ENCODE data around the gene CENPQ.

The CENPQ gene

DNA sequence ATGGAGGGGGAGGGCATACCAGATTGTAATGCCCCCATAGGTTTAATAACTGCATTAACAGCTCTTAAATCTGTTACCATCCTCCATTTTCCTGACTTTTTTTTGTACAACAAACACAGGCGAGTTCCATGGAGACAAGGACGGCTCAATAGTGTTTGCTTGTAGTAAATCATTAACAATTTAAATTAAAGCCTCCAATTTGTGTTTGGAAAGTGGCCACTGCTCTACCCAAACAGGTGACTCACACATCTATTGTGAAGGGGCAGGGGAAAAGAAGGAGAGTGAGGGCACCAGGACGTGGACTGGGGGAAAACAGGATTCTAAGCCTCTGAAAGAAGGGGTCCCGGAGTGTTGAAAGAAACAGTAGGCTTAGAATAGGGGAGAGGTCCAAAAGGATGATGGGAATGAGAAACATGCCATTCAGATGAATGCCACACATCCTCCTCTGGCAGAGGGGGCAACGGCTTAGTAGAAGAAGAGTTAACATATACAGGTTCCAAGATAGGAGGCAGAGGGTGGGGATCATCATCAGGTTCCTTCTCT is 43.5 kb downstream of the CENPQ start:
- no peak for DNase-seq (ENCODE audit: low spot score)

DNA sequence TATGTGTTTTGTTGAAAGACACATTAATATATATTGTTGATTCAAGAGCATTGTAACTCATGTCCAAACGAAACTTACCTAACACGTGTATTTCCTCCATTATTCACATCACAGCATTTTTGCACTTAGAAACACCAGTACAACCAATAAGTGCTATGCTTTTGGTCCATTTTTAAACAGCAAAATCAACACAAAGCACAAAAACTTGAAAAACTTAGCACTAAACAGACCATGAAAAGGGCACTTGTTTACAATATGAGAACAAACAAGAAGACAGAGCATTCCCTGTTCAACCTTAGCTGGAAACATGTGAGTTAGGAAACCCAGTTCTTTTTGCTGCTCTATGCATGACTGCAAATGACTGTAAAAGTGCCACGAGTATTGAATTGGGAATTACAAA is 46.2 kb downstream of the CENPQ start:
- DNase-seq (ENCODE audit: low spot score): no peak

DNA sequence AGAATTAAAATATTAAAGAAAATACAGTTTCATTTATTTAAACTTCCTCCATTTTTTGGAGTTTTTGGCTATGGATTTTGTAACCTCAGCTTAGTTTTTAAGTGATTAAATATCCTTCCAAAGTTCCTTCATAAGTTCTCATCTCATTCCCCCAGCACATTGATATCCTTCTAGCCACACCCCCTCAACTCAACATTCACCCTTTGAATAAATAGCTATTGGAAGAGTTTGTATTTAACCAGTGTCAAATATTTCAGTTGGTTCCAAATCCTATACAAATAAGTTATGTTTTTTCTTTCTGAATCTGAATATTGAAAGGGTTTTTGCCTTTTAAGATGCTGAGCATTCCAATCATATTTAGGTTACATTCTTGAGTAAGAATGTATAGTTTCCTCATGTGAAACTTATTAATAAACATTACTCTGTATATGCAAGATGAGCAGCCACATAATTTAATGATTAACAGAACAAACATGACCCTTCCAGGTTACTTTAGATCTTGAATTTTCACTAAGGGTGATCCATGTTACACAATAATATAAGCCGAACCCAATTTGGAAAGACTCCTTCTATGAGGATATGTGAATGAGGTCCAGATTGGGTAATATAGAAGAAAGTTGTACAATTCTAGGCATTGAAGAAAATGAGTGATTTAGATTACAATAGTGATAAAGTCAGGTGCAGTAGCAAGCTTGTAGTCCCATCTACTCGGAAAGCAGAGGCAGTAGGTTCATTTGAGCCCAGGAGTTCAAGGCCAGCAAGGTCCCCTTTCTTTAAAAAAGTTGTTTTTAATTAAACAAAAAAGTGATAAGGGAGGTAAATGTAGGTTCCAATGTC is 50.2 kb downstream of the CENPQ start:
- no peak for DNase-seq (ENCODE audit: low spot score)

DNA sequence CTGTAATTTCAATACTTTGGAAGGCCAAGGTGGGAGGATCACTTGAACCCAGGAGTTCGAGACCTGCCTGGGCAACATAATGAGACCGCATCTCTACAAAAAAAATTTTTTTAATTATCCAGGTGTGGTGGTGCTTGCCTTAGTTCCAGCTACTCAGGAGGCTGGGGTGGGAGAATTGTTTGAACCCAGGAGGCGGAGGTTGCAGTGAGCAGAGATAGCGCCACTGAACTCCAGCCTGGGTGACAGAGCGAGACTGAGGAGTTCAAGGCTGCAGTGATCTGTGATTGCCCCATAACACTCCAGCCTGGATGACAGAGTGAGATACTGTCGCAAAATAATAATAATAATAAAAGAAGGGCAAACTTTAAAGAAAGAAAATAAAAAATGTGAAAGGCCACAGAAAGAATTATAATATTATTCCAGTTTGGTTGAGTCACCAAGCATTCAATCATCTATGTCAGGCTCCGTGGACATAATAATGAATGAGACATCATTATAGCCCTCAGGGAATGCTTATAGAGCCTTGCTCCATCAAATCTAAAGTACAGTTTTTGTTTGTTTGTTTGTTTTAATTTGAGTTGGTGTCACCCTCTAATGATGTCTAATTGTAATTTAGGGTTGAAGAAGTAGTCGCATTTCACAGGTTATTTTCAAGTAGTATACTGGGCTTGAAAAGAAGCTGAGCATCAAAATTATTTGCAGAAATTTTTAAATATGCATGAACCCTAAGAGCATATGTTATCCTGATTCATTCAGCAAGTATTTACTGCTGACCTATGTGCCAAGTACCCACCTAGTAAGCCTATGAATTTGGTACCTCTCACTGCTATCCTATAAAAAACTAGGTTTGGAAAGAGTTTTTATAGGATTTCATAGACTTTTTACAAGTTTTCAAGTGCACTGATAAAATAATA is 51.7 kb downstream of the CENPQ start:
- no peak for DNase-seq (ENCODE audit: low spot score)

DNA sequence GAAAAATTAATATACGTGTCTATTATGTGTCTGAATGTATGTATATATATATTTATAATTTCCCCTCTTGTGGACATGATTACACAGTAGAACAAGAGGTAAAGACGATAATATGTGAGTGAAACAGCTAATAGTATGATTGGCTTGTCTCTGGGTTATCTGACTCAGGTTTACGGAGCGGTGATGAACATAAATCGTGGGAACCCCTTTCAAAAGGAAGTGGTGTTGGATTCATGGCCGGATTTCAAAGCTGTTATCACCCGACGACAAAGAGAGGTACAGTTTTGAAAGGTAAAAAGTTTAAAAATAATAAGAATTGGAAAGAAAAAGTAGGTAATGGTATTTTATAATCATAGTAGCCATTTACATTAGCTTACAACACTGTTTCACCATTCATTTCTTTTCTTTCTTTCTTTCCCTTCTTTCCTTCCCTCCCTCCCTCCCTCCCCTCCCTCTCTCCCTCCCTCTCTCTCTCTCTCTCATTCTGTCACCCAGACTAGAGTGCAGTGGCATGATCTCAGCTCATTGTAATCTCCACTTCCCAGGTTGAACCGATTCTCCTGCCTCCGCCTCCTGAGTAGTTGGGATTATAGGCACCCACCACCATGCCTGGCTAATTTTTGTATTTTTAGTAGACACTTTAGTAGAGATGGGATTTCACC is 52.4 kb downstream of the CENPQ start:
- DNase-seq (ENCODE audit: low spot score): no peak

DNA sequence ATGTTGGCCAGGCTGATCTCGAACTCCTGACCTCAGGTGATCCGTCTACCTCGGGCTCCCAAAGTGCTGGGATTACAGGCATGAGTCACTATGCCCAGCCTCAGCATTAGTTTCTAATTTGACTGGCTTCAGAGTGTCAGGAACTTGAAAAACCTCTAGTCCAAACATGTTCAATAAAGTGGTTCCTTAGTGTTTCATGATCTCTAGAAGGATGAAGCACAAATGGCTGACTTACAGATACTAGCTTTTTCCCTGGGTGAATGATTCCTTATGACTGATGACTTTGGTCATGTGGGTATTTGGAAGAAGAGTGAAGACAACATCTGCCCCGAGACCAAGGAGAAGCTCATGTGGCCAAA is 53.0 kb downstream of the CENPQ start:
- no peak for DNase-seq (ENCODE audit: low spot score)

DNA sequence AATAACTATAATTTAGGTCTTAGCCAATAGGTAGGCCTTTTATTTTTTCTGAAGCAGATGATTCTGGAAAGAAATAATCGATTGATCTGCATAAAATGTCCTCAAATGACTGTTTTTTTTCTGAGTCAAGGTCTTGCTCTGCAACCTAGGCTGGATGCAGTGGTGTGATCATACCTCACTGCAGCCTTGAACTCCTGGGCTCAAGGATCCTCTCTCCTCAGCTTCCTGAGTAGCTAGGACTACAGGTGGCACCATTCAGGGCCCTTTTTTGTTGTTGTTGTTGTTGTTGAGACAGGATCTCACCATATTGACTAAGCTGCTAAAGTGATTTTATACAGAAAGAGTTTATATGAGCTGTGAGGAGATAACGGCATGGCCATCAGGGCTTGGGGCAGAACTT is 54.7 kb downstream of the CENPQ start:
- no peak for DNase-seq (ENCODE audit: low spot score)

DNA sequence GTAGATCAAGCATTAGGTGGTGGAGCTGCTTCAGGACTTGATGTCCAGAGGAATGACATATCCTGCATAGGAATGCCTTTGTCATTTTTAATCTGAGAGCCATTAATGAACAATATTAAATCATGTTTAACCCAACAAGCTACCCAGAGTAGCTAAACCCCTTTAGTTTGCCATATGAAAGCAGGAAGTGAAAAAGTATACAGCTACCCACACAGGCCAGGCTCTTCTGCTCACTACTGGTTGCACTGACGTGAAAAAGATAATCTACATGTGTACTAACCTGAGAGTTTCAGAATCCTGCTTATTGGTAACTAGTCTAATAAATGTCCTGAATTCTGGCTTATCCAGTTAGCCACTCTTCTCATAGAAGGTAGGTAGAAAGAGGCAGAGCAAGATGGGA is 56.5 kb downstream of the CENPQ start:
- DNase-seq (ENCODE audit: low spot score): no peak

DNA sequence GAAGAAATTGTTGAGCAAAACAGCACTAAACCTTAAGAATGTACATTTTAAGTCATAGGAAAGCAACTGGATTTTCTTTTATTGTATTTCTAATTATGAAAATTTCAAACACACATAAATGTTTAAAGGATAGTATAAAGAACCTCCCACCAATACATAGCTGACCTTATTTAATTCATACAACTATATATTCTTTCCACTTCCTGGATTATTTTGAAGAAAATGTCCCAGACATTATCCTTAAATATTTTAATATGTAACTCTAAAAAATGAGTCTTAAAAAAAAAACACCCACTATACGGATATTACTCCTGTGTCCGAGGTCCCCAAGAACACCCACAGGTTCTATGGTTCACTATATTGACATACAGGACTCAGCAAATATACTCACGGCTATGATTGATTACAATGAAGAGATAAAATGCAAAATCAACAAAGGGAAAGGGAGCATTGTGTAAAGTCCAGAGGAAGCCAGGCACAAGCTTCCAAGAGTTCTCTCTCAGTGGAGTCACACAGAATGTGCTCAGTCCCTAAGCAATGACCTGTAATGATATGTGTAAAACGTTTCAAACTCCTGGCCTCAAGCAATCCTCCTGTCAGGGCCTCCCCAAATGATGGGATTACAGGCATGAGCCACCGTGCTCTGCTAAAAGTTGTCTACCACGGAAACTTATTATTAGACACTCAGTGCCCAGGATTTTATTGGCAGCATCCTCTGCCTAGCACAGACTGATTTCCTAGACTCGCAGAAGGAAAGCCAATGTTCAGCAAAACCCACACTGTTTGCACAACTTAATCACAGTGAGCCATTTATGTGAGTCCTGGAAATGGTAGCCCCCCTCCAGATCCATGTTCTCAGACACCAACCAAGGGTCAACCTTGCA is 59.8 kb downstream of the CENPQ start:
- DNase-seq (ENCODE audit: low spot score): no peak

DNA sequence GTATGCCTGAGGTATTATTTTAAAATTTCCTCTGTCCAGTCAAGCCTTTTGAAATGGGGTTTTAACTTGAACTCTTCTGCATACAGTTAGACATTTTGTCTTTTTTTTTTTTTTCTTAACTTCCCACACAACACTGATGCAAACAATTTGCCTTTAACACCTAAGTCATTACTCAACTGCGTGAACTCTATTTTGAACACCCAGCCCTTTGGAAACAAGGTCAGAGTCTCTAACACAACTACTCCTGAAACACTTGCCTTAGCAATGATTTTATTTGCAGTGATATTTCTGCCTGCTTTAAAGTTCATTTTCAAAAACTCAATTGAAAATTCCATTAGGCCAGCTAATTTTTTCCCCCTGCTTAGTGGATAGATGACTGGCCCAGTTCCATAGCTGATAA is 60.7 kb downstream of the CENPQ start:
- no peak for DNase-seq (ENCODE audit: low spot score)

DNA sequence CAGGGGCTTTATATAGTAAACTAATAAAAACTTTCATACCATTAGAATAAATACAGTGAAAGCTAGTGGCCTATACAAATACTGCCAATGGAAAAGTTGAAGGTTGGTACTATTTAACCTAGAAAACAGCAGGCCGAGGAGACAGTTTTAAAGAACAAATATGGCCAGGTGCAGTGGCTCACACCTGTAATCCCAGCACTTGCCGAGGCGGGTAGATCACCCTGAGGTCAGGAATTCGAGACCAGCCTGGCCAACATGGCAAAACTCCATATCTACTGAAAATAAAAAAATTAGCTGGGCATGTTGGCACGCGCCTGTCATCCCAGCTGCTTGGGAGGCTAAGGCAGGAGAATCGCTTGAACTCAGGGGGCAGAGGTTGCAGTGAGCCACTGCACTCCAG is 61.4 kb downstream of the CENPQ start:
- DNase-seq (ENCODE audit: low spot score): no peak

DNA sequence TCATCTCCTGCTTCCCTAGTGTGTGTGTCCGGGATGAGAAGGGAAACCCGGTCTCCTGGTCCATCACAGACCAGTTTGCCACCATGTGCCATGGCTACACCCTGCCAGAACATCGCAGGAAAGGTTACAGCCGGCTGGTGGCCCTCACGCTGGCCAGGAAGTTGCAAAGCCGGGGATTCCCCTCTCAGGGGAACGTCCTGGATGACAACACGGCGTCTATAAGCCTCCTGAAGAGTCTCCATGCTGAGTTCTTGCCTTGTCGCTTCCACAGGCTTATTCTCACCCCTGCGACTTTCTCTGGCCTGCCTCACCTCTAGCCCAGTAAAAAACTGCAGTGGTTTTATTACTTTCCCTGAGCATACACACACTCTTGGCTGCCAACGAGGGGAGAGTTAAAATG is 63.4 kb downstream of the CENPQ start:
- DNase-seq (ENCODE audit: low spot score): no peak

DNA sequence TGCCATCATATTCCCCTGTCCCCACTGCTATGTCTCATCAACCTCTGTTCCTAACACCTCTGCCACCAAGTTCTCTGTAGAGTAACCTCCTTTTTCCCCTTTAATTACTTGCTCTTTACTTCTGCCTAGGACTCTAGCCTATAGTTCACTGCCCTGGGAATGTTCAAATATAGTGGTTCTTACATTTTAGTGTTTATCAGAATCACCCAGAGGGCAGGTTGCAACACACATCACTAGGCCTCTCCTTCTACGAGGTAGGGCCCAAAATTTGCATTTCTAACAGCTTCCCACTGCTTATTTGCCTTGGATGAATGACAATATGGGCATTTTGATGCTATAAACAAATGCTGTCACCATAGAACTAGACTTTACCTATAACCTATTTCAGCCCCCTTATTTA is 64.2 kb downstream of the CENPQ start:
- no peak for DNase-seq (ENCODE audit: low spot score)

DNA sequence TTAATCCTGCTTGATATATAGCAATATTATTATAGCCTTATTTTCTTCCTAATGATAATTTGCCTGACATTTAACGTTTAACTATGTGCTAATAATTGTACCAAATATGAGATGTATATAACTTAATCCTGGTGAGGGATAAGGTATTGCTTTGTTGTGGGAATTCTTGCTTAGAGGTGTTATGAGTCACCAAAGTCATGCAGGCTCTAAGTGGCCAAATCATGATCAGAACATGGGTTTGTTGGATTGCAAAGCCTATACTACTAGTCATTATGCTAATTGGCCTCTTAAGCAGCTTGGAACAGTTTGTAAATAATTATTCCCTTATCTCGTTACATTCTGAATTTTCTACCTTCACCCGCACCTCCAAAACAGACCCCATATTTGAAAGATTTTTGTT is 65.4 kb downstream of the CENPQ start:
- no peak for DNase-seq (ENCODE audit: low spot score)

DNA sequence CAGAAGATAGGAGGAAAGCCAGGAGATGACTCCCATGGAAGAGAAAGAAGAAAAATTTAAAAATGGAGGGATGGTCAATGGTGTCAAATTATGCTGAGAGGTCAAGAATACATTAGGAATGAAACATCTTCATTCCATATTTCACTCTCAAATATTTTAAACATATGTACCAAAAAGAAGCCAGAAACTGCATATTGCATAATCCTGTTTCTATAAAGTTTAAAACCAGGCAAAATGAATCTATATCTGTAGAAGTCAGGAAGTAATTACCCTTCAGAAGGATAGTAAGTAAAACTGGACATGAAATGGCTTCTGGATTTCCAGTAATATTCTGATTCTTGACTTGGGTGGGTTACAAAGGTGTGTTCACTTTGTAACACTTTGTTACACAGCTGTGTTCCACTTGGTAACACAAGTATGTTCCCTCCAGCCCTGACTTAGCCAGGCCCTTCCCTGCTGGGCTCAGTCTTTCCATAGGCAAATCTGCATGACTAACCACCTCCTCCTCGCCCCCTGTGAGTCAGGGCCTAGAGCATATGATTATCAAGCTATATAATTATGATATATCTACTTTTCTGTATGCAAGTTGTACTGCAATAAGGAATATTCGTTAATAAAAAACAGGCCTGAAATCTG is 67.1 kb downstream of the CENPQ start:
- DNase-seq (ENCODE audit: low spot score): no peak

DNA sequence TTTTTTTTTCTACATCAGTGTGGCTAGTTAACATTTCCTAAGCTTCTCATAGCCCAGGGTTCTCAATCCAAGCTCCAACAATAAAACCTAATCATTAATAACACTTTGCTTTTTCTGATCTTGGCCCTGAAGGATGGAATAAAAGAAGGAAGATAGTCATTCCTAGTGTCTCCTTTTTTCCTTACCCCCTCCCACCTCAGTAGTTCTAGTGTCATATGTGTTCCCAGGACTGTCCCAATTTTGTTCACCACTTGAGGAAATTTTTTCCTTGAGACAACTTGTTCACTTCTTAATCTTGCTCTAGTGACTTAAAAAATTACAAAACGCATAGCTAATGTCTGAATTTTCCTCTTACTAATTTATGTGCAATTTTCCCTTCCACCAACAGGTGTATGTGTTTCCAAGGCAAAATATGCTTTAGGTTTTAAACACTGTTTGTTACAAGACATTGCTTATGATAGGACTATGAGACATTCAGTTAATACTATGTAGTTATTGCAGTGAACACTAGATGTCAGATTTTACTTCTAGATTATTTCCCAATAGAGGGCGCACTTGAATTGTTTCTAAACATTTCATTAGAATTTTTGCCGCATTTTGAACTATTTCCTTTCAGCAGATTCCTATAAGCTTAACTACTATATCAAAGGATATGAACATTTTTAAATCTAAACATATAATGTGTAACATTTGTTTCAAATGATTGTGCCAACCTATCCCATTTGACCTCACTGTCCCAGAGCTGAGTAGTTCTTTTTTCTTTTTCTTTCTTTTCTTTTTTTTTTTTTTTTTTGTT is 68.8 kb downstream of the CENPQ start:
- DNase-seq (ENCODE audit: low spot score): peak; percentile 40

DNA sequence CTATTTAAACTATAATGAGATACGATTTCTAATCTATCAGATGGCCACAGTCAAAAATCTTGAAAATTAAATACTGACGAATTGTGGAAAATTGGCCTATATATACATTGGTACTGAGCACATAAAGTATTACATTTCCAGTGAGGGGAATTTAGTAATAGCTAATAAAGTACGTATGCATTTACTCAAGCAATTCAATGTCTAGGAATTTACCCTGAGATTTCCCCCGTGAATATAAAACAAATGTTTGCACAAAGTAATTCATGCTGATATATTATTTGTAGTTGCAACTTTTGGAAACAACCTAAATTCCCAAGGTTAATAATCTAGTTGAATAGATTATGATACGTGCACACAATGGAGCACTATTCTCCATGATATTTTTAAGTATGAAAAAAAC is 72.6 kb downstream of the CENPQ start:
- no peak for DNase-seq (ENCODE audit: low spot score)

DNA sequence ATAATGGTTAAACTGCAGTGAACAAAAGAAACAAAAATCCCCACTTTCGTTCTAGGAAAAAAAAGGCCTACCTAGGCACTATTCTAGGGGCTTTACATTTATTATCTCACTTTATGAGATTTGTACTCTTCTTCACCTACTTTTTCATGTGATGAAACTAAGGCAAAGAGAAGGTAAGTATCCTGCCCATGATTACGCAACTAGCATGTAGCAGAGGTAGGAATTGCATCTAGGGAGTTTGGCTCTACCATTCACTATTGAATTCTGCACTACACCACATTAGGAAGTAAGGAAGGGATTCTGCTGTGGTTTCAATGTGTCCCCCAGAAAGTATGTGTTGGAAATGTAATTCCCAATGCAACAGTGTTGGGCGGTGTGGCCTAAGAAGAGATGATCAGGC is 75.9 kb downstream of the CENPQ start:
- no peak for DNase-seq (ENCODE audit: low spot score)

DNA sequence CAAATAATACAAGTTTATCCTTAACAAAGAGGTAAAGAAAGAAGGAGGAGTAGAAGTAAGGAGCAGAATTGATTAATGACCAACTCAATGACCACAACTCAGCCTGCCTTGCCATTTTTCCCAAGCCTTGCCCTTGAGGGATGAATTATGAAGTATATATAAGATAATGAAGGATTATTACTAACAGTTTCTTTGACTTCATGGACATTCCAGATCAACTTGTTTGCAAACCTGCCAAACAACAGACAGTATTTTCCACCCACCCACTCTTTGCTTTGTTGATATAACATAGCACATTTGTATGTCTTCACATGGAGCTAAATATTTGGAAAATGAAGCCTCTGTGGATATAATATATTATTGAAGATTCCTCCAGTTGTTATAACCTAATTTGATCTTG is 77.4 kb downstream of the CENPQ start:
- DNase-seq (ENCODE audit: low spot score): no peak

DNA sequence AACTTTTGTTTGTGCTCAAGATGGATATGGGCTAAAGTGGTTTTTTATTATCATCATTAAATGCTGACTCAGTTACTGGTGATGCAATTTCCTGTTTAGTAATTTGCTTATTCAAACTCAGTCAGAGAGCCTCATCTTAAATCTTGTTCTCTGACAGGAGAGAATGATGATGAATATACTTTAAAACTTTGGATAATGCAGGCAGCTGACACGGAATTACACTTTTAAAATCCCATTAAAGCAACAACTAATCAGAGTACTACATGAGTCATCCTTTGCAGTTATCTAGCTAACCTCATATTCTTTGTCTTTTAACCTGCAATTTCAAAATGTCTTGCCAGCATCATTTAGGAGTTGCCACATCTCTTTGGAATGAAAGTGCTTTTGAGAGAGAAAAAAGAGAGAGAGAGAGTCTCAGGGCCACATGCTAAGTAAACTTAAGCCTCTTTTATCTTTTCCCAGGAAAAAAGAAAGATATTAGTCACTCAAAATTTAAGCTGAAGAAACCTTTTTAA is 78.1 kb downstream of the CENPQ start:
- DNase-seq (ENCODE audit: low spot score): peak; percentile 19
